Measurements from ENCODE around the gene COLEC11.

GRCh38 chr2:3683748-3684454 is 89.0 kb downstream of the COLEC11 start:
- TF ChIP-seq, protein P1, sequence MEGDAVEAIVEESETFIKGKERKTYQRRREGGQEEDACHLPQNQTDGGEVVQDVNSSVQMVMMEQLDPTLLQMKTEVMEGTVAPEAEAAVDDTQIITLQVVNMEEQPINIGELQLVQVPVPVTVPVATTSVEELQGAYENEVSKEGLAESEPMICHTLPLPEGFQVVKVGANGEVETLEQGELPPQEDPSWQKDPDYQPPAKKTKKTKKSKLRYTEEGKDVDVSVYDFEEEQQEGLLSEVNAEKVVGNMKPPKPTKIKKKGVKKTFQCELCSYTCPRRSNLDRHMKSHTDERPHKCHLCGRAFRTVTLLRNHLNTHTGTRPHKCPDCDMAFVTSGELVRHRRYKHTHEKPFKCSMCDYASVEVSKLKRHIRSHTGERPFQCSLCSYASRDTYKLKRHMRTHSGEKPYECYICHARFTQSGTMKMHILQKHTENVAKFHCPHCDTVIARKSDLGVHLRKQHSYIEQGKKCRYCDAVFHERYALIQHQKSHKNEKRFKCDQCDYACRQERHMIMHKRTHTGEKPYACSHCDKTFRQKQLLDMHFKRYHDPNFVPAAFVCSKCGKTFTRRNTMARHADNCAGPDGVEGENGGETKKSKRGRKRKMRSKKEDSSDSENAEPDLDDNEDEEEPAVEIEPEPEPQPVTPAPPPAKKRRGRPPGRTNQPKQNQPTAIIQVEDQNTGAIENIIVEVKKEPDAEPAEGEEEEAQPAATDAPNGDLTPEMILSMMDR (conservative IDR thresholded peaks at IDR 0.05; ENCODE audit: low read depth in 2 of 2): no peak
- no peak for TF ChIP-seq EZH2 (IDR thresholded peaks at IDR 0.05; ENCODE audit: low read depth, unreplicated experiment)
- no peak for TF ChIP-seq POLR2AphosphoS5 (IDR thresholded peaks at IDR 0.05; ENCODE audit: low read depth)

All from GM23338 (cell line).